WTC11 (cell line): ENCODE results near the gene HRAS.

Experiments
- CTCF ChIP-seq: fragments of 200-600 bp; IDR thresholded peaks from 2 replicates; pipeline ENCODE4 v1.8.0; 2022; ENCODE audit warnings: antibody characterized with exemption
- ESRRA ChIP-seq: sonication (generic); formaldehyde crosslinking; IDR thresholded peaks from 2 replicates; pipeline ENCODE4 v1.8.1; 2022; ENCODE audit warnings: mild to moderate bottlenecking, missing genetic modification reagents, borderline replicate concordance
- TCF7 ChIP-seq: sonication (generic); formaldehyde crosslinking; IDR thresholded peaks from 2 replicates; pipeline ENCODE4 v1.8.0; 2022; ENCODE audit warnings: mild to moderate bottlenecking, low read depth, missing genetic modification reagents, moderate library complexity

GRCh38 chr11:521177-521688, 14.1 kb downstream of the HRAS start:
- no peak for TF ChIP-seq CTCF
- no peak for TF ChIP-seq TCF7
- no peak for TF ChIP-seq ESRRA (CRISPR knock-in tag)
